NCI-H2227 (cell line): ENCODE data around the gene CHN2.

ENCODE experiments used
- DNase-seq: peaks from one replicate; lab custom pipeline; 2025; ENCODE audit not compliant: unreplicated experiment; lab: John Stamatoyannopoulos, UW

The CHN2 gene

DNA sequence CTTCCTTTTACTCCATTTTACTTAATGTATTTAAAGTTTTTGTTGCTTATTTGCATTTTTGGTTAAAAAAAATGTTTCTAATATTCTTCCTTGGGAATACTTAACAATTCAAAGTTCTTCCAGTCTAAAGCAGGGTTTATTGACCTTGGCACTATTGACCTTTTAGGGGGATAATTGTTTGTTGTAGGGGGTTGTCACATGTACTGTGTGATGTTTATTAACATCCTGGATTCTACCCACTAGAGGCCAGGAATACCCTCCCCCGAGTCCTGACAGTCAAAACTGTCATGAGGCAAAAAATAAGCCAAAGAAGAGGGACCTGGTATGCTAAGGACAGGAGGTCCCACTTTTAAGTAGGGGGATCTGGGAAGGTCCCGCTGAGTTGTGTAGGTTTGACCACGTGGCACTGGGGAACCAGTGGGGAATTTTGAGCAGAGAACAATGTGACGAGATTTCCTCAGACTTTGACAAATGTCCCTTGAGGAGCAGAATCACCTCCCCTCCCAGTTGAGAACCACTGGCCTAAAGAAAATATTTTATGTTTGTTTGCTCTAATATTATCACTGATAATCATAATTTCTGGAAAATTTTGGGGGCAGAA lies 190.7 kb downstream of the CHN2 start:
- DNase-seq: no peak

DNA sequence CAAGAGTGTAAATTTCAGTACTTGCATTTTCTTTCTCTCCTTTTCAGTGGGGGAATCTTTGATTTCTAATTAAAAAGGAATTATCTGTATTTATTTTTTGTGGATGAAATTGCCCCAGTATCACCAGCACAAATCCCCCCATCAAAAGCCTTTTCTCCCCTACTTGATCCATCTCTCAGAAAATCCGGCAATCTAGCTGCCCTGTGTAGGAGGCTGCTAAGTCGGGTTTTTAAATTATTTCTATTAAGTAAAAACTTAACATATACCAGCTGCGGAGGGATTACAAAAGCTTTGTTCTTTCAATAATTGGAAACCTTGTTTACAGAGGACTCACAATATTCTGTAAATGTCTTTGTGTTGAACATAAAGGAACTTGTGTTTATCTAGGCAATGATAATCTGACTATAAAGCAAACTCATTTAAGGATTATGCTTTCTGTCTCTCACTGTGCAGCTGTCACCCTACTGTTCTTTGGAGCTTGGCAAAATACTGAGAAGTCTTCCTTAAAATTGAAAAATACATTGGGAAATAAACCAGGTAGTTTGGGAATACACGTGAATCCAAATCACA lies 191.7 kb downstream of the CHN2 start:
- no peak for DNase-seq

DNA sequence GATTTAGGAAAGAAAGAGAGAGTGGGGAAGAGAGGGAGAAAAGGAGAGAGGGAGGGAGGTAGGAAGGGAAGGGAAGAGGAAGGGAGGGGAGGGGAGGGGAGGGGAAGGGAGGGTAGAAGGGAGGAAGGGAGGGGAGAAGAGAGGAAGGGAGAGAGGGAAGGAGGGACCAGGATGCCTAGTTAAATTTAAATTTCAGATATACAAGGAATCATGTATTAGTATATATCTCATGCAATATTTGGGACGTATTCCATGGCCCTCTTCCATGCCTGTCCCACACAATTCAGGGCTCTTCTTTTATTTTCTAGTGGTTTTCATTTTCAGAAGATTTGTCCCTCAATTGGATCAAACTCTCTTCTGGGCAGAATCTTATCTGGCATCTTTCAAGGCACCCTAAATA lies 196.7 kb downstream of the CHN2 start:
- DNase-seq: no peak

DNA sequence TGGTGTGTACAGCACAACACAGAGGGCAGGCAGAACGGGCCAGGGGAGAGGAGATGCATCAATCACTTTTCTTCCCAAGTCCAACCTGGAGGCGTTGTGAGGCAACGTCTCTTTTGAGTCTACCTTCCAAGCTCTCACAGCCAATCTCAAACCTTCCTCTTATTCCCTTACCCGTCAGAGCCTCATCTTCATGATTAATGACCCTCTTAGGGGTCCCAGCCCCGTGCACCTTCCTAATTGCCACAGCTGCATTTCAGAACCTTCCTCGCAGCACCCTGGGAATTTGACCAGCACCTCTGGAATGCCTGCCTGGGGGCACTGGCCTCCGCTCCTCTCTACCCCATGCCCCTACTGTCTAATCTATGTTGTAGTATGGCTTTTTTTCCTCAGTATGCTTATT lies 199.7 kb downstream of the CHN2 start:
- no peak for DNase-seq

DNA sequence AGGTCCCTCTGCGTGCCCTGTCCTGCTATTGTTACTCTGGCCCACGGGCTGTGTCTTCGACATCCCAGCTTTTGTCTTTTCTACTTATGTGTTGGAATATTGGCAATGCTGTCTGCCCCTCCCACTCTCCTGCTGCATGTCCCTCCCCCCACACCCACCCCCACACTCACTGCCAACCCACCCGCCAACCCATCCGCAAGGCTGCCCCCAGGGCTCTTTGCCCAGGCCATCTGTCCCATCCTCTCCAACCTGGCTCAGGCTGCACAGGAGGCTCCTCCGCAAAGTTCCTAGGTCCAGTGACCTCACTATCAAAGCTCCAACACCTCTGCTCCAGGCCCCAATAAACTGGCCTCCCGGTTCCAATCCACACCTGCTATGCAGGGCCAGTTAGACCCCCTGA lies 202.0 kb downstream of the CHN2 start:
- no peak for DNase-seq

DNA sequence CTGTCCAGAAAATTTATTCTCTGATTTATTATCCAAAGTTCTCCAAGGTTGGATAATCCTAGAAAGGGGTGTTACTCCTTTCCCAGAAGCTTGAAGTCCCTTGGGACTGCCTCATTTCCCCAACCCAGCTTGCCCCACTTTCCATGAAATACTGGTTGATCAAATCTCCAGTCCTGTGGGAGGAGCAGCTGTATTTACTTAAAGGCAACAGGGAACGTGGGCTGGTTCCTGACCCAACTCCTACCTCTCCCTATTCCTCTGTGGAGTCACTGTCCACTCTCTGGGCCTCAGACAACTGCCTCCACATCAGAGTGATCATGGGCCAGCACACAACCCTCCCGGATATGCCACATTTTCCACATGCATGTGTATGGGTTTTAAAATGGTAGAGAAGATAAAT lies 202.8 kb downstream of the CHN2 start:
- no peak for DNase-seq

DNA sequence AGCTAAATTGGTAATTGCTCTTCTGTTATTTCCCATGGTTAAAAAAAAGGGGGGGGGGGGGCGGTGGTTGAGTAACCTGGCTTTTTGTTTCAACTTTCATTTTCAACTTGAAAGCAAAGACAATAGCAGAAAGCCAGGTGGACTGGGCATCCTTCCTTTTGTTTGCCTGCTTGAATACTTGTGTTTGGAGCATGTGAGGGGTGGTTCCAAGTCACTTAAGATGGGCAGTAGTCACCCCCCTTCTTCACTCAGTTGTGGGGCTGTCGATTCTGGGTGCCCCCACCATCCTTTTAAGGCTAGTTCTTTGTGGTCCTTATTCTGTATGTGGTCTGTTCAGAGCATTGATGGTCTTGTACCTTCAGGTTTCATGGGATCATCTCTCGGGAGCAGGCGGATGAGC lies 203.4 kb downstream of the CHN2 start:
- no peak for DNase-seq

DNA sequence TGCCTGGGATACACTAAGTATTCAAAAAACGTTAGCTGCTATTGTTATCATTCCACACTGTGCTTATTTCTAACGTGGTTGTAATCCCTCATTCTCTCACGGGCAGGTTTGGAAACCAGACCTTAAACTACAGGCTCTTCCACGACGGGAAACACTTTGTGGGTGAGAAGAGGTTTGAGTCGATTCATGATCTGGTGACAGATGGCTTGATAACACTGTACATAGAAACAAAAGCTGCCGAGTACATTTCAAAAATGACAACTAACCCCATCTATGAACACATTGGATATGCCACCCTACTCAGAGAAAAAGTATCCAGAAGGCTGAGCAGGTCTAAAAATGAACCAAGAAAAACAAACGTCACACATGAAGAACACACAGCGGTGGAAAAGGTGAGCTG lies 205.9 kb downstream of the CHN2 start:
- no peak for DNase-seq

DNA sequence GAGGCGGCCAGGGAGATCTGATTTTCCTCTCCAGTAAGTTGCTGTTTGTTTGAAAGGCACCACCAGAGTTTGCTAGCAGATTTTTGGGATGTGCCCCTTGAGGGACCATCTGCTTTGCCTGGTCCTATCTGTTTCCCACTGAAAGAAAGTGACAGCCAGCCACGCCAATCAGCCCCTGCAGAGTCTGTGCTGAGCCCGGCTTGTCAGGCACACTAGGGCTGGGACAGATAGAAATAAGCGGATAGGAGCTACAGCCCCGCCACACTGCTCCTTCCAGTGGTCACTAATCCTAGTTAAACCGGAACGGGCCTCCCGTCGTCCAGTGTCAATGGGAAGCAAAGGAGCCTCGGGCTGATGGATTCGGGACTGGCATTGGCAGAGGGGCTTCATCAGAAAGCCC lies 207.2 kb downstream of the CHN2 start:
- no peak for DNase-seq

DNA sequence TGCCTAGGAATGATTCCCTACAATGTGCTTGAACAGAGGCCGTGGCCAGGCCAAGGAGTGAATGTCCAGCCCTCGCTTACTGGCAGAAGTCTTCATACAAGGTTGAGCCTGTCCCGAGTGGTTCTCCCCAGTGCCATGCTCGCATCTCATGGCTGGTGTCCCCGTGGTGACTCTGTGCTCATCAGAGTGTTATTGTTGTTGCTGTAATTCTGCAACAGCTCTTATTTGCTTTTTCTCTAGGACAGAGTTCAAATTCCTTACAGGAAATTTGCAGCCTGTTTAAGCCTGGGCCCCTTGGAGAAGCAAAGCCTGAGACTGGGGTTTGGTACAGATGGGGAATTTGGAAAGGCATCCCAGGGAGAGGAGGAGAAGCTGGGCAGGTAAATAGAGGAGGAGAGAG lies 211.3 kb downstream of the CHN2 start:
- DNase-seq: no peak

DNA sequence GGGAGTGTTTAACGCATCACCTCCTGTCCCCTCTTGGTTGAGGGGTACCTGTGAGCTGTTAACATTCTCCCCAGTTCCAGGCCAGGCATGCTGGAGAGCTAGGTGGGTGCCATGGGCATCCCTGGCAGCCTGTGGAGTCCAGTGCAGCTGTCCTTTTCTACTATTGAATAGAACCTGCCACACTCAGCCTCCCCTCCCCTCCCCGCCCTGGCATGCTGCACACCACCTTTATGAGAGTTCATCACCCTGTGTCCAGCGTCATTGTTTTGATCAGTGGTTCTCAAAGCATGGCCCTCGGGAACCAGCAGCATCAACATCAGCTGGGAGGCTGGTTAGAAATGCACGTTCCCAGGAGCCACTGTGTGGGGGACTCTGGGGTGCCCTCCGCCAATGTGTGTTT lies 211.8 kb downstream of the CHN2 start:
- no peak for DNase-seq

DNA sequence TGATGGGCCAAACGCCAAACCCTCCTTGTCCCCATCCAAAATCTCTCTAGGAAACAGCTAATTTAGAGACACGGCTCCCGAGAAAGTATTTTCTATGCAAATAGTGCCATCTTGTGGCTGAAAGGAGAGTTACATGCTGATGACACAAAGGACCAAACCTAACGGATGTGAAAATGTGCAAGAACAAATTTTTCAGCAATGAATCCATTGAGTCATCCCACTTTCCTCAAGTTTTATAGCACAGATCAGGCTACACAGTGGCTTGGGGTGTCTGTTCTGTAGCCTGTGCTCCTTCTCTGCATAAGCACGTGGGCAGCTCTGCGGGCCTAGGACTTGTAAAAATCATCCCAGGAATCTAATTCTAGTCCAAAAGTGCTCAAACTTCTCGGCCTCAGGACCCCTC lies 214.3 kb downstream of the CHN2 start:
- peak; percentile 82 for DNase-seq

DNA sequence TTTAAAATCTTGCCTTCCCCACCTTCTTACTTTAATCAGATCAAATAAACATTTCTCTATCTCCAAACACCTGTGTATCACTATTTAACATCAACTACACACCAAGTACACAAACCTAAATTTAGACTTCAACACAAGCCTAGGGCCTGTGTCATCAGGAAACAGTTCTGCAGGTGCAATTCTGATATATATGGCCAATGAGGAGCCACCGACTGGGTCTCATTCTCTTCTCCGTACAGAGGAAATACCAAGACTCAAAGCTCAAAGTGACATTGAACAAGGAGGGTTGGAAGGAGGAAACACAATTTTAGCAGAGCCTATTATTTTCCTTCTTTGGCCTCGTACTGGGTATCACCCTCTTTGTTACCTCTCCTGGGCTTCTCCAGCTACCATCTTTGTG lies 216.4 kb downstream of the CHN2 start:
- DNase-seq: no peak

DNA sequence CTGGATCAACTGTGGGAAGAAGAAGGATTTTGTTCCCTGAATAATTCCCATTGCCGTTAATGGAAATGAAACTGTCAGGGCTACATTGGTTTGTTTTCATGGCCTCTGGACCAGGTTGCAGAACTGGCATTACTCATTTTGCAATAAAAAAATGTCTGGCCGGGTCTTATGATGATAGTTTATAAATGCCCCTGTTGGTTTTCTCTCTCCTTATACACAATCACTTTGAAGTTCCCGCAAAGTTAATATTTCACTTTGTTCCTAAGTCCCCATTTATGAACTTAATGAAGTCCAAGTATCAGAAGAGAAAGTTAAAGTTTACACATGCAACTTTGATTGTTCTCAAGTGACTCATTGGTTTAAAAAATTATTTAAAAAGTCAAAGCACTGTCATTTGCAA lies 218.3 kb downstream of the CHN2 start:
- DNase-seq: no peak

DNA sequence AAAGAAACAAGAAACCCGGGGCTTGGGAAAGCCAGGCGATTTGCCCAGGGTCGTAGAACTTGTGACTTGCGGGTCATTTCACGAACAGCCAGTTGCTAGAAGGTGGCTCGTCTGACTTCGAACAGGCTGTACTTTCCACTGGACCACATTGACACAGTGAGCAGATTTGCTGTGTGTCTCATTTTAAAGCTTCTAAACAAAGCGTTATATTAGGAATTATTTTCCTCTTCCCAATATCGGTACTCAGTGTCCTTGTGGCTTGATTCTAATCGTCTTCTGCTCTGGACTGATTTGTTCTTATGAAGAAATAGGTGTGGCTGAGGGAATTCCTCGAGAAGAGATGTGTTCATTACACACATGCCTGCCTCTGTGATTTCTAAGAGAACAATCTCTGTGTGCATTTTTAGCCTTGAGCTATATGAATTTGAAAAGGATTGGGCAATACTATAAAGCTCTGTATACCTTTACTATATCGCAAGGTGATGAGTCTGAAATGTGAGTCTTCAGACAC lies 219.1 kb downstream of the CHN2 start:
- no peak for DNase-seq

DNA sequence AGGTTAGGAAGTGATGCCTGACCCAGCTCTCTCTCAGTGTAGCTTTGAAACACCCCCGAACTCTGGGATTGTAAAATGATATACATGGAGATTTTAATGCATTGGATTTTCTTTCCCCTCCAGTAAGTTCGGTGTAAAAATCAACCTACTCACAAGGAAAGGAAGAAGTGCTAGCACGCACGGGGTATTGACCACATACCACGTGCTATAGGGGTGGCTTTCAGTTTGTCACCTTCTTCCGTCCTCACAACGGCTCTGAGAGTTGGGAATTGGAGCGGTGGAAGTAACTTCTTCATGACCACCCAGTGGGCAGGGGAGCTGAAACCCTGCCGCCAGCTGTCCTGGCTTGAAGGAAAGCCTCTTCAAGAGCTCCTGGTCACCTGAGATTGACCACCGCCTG lies 219.6 kb downstream of the CHN2 start:
- DNase-seq: no peak

DNA sequence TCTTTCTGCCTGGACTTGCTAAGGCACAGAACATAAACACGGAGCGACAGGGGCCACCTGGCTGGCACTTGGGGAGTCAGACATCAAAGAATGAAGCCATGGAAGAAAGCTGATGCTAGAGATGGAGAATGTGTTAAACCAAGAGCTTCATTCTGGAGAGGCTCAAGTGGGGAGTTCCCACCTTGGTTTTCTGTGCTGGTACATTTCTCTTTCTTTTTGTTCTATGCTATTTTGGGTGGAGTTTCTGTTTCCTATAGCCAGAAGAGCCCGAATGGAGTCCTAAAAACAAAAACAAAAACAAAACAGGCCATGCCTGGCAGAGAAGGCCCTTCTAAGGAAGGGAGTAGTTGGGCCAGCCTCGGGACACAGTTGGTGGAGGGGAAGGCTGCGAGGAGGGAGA lies 220.6 kb downstream of the CHN2 start:
- no peak for DNase-seq

DNA sequence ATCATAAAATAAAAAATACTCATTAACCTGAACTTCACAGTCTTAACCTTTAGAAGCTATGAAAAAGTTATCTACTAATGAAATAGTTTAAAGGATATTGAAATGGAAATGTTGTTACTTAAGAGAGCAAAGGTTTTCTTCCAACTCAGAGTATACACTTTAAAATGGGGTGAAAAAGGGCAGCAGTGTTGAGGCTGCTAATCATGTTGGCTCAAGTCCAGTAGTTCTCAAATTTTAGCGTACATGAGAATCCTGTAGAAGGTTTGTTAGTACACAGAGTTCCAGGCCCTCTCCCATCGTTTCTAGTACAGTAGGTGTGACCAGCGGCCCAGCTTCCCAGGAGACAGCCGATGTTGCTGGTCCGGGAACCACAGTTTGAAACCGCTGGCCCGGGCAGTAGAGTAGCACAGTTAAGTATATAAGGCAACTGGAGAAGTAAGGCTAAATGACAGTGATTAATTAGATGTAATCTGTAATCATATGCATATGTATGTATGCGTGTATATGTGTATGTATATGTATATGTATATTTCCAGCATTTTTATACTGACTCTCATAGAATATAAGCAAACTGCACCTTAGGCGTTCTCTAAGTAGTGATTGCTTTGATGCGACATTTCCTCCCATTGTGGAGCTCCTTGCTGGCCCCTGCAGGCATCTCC lies 221.8 kb downstream of the CHN2 start:
- DNase-seq: no peak

DNA sequence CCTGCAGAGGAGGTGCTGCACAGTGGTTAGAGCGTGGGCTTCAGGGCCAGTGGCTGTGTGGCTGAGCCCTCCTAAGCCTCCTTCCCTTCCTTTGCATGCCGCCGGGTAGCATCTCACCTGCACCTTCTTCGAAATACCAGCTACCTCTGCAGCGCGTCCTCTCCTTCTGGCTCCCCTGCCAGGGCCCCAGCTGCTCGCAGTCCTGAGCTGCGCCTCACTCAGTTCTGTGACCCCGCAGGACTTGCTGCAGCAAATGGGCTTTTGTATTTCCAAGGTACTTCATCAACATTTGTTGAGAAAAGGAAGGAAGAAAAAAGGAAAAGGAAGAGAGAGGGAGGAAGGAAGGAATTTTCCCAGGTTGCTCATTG lies 222.3 kb downstream of the CHN2 start:
- no peak for DNase-seq

DNA sequence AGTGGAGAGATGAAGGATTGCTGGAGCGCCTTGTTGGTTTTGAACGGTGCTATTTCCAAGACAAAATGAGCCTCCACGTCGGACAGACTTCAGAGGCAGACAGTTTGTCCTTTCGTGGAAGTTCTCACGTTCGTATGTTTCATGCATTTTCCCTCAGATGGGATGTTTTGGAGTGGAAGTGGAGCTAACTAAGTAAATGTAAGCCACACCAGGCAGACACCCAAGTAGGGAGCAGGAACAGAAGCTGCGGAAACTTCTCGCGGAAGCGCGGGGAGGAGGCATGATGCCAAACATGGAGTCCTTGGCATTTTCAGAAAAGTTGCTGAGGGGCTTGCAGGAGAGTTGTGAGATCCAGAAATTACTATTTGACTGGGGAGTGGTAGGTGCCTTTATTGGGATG lies 223.5 kb downstream of the CHN2 start:
- DNase-seq: no peak

DNA sequence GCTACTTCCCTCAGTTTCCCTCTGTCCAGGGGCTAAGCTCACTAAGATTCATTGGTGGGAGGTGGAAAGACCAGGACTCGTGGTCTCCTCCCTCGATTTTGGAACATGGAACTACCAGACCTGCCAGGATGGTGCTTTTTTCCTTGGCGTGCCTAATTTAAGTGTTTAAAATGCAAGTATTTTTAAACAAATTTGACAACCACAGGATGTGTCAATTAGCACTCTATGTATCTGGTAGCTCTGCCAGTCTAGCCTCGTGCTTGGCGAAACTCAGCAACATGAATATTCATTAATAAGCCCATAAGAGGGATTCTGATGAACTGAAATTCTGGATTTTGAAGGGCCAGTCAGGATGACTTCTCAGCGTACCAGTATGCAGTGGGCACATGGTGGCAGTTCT lies 224.1 kb downstream of the CHN2 start:
- DNase-seq: no peak

DNA sequence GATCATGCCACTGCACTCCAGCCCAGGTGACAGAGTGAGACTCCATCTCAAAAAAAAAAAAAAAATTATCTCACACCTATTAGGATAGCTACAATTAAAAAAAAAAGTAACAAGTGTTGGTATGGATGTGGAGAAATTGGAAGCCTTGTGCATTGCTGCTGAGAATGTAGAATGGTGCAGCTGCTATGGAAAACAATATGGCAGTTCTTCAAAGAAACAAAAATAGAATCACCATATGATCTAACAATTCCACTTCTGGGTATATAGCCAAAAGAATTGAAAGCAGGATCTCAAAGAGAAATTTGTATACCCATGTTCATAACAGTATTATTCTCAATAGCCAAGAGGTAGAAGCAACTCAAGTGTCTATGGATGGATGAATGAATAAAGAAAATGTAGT lies 225.4 kb downstream of the CHN2 start:
- no peak for DNase-seq
